ENCODE results near the gene JMJD1C. TPM values are rescaled to one million over a fixed set of nuclear protein-coding genes. Genes with fewer than 3 reads are reported as not detected.

Gene JMJD1C
- total RNA-seq, 6 experiments from 2014 or later: 29.0 to 36.7 (median 32.8) TPM

GRCh38 chr10:63391812-63392211, 74.0 kb downstream of the JMJD1C start:
- H3K27ac Mint-ChIP-seq: no peak overlapping the region
- peaks cover 22% of the 10 kb centered on the region for H3K4me1 Mint-ChIP-seq (ENCODE audit: low read depth)
- peaks cover 4% of the 10 kb centered on the region for H3K27me3 Mint-ChIP-seq (ENCODE audit: insufficient read depth)
- H3K36me3 Mint-ChIP-seq (ENCODE audit: low read depth): peaks cover 57% of the 10 kb centered on the region
- no peak overlapping the region for H3K4me3 Mint-ChIP-seq
- TF ChIP-seq CTCF (IDR thresholded peaks at IDR 0.05): no peak
- peaks cover 36% of the 10 kb centered on the region for H3K9me3 Mint-ChIP-seq
- DNase-seq: no peak

DNA sequence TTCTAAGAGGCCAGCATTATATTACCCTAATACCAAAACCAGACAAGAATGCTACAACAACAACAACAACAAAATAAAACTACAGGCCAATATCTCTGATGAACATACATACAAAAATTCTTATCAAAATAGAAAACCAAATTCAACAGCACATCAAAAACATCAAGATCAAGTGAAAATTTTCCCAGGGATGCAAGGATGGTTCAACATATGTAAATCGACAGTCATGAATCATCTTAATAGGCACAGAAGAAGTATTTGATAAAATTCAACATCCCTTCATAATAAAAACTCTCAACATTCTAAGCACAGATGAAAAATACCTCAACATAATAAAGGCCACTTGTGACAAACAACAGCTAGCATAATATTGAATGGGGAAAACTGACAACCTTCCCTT, 75.3 kb downstream of the JMJD1C start:
- peaks cover 36% of the 10 kb centered on the region for H3K9me3 Mint-ChIP-seq
- H3K27ac Mint-ChIP-seq: no peak overlapping the region
- H3K36me3 Mint-ChIP-seq (ENCODE audit: low read depth): peaks cover 57% of the 10 kb centered on the region
- H3K27me3 Mint-ChIP-seq (ENCODE audit: insufficient read depth): peaks cover 4% of the 10 kb centered on the region
- no peak overlapping the region for H3K4me3 Mint-ChIP-seq
- no peak for TF ChIP-seq CTCF (IDR thresholded peaks at IDR 0.05)
- peaks cover 18% of the 10 kb centered on the region for H3K4me1 Mint-ChIP-seq (ENCODE audit: low read depth)
- DNase-seq: no peak

DNA sequence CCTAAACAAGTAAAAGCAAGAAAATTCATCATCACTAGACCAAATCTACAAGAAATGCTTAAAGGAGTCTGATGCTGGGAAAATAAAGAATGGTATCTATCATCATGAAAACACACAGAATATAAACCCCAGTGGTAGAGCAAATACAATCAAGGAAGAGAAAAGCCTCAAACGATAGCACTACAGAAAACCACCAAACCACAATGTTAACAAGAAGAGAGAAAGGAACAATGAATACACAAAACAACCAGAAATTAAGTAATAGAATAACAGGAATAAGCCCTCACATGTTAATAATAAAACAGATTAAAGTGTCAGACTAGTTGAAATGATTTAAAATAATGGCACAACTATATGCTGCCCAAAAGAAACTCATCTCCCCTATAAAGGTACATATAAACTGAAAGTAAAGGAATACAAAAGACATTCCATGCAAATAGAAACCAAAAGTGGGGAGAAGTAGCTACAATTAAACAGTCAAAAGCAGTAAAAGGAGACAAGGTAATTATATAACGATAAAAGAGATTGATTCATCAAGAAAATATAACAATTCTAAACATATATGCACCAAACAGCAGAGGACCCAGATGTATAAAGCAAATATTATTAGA, 77.3 kb downstream of the JMJD1C start:
- peaks cover 48% of the 10 kb centered on the region for H3K36me3 Mint-ChIP-seq (ENCODE audit: low read depth)
- H3K27me3 Mint-ChIP-seq (ENCODE audit: insufficient read depth): peaks cover 2% of the 10 kb centered on the region
- peaks cover 34% of the 10 kb centered on the region for H3K4me1 Mint-ChIP-seq (ENCODE audit: low read depth)
- no peak for TF ChIP-seq CTCF (IDR thresholded peaks at IDR 0.05)
- no peak overlapping the region for H3K4me3 Mint-ChIP-seq
- DNase-seq: no peak
- no peak overlapping the region for H3K27ac Mint-ChIP-seq
- peaks cover 36% of the 10 kb centered on the region for H3K9me3 Mint-ChIP-seq

GRCh38 chr10:63385254-63385653, 80.5 kb downstream of the JMJD1C start:
- Mint-ChIP-seq H3K27me3 (ENCODE audit: insufficient read depth) (no peaks in the 10 kb centered on the region; the same call in 1 of the 2 replicates), H3K4me1 (ENCODE audit: low read depth) (peaks cover 55% of the 10 kb centered on the region), H3K9me3 (peaks cover 8% of the 10 kb centered on the region), H3K27ac (no peak overlapping the region), H3K4me3 (no peak overlapping the region), H3K36me3 (ENCODE audit: low read depth) (peaks cover 28% of the 10 kb centered on the region)
- no peak for DNase-seq
- no peak for TF ChIP-seq CTCF (IDR thresholded peaks at IDR 0.05)

DNA sequence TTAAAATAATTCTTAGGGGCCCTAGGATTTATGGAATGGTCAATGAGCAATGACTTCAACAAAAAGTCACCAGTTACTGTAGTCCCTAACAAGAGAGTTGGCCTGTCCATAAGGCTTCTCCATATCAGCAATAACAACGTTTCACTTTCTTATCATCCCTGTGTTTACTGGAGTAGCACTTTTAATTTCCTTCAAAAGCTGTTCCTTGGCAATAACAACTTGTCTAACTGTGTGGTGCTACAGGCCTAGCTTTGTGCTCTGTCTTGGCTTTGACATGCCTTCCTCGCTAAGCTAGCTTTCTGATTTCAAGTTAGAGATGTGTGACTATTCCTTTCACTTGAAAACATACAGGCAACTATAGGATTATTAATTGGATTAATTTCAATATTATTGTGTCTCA, 81.1 kb downstream of the JMJD1C start:
- no peak for TF ChIP-seq CTCF (IDR thresholded peaks at IDR 0.05)
- H3K9me3 Mint-ChIP-seq: peaks cover 3% of the 10 kb centered on the region
- peaks cover 24% of the 10 kb centered on the region for H3K36me3 Mint-ChIP-seq (ENCODE audit: low read depth)
- H3K27ac Mint-ChIP-seq: no peak overlapping the region
- peaks cover 55% of the 10 kb centered on the region for H3K4me1 Mint-ChIP-seq (ENCODE audit: low read depth)
- H3K4me3 Mint-ChIP-seq: no peak overlapping the region
- H3K27me3 Mint-ChIP-seq (ENCODE audit: insufficient read depth): no peaks in the 10 kb centered on the region; the same call in 1 of the 2 replicates
- DNase-seq: no peak
